BJ (cell line): ENCODE measurements around the gene UBL3. TPM values are rescaled to one million over a fixed set of nuclear protein-coding genes. Genes with fewer than 3 reads are reported as not detected.

Source experiments
- CTCF ChIA-PET: fragments of 350-600 bp; formaldehyde crosslinking; extraction: SDS; loops from one replicate; lab custom pipeline; 2021; ENCODE audit warnings: antibody characterized with exemption, inconsistent platforms; lab: Yijun Ruan, JAX
- POLR2A ChIA-PET: fragments of 300-600 bp; sonication (Branson Sonifier 250); formaldehyde crosslinking; extraction: SDS; loops from one replicate; lab custom pipeline; 2021; ENCODE audit warnings: antibody characterized with exemption; lab: Charles Lee
- DNase-seq: peaks from one replicate; pipeline ENCODE4 v3.0.0-alpha.2; 2011; ENCODE audit warnings: low read depth
- H3K27me3 ChIP-seq: 2 replicates; pipeline ENCODE4 v1.6.0; 2011; ENCODE audit warnings: low read length; ENCODE audit not compliant: control insufficient read depth, insufficient read depth
- H3K36me3 ChIP-seq: 2 replicates; pipeline ENCODE4 v1.5.1; 2011; ENCODE audit warnings: low read length; ENCODE audit not compliant: control insufficient read depth, insufficient read depth
- H3K4me3 ChIP-seq: 2 replicates; pipeline ENCODE4 v1.5.1; 2011; ENCODE audit warnings: low read depth, mild to moderate bottlenecking, control low read depth, low read length
- polyA plus RNA-seq: library from polyadenylated mRNA; depleted of rRNA; stranded (reverse); fragments of >200 nt; gene quantifications from 2 replicates; pipeline ENCODE4 v1.2.3, GENCODE V29; 2011
- TF ChIP-seq, protein P1 (sequence below): IDR thresholded peaks from 2 replicates; pipeline ENCODE4 v1.5.1; 2011; ENCODE audit warnings: low read depth, mild to moderate bottlenecking, control low read depth, inconsistent platforms, low read length, moderate library complexity; ENCODE audit not compliant: insufficient read depth

UBL3 gene
- polyA plus RNA-seq, 1 experiment, result 18.0 TPM

DNA sequence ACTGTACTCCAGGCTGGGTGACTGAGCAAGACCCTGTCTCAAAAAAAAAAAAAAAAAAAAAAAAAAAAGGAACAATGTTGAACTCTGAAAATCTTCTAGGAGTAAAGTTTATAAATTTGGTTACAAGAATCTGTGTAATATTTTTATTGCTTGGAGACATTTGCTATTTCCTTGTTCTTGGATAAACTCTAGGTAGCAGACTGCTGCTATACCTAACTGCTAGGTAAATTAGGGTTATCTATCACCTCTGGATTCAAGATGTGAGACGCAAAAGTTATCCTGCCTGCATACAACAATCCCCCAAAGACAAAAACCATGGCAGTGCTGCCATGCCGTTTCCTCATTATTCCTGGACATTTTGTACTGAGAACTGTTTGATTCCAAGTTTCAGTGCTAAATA is 33.7 kb downstream of the UBL3 start:
- H3K36me3 ChIP-seq, result no peaks in the 10 kb centered on the region
- ChIA-PET POLR2A (no interaction called here), CTCF (no interaction called here)
- DNase-seq, result no peak
- H3K4me3 ChIP-seq, result no peak overlapping the region
- TF ChIP-seq, protein P1, sequence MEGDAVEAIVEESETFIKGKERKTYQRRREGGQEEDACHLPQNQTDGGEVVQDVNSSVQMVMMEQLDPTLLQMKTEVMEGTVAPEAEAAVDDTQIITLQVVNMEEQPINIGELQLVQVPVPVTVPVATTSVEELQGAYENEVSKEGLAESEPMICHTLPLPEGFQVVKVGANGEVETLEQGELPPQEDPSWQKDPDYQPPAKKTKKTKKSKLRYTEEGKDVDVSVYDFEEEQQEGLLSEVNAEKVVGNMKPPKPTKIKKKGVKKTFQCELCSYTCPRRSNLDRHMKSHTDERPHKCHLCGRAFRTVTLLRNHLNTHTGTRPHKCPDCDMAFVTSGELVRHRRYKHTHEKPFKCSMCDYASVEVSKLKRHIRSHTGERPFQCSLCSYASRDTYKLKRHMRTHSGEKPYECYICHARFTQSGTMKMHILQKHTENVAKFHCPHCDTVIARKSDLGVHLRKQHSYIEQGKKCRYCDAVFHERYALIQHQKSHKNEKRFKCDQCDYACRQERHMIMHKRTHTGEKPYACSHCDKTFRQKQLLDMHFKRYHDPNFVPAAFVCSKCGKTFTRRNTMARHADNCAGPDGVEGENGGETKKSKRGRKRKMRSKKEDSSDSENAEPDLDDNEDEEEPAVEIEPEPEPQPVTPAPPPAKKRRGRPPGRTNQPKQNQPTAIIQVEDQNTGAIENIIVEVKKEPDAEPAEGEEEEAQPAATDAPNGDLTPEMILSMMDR, result no peak
- H3K27me3 ChIP-seq, result no peaks in the 10 kb centered on the region

DNA sequence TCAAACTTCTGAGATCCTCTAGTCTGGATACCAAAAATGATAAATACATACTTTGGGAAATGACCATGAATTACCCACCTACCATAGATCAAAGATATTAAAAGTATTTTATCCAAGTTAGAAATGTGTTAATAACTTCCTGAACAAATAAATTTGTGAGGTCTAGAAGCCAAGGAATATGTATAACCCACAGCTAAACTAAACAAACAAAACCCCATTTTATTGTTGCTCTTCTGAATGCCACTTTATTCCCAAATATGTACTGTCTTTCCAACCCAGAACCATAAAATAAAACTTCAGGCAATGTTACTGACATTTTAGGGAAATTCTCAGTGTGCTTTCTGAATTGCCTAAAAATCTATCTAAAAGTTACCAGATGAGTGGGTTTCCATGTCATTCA is 35.1 kb downstream of the UBL3 start:
- H3K4me3 ChIP-seq, result no peak overlapping the region
- POLR2A ChIA-PET, result no interaction called here
- TF ChIP-seq, protein P1, result no peak
- CTCF ChIA-PET, result interaction anchor here (1.0 to 1.2 kb wide), 2 partner anchors 11 to 300 kb away, joined by 3 read pairs; no protein-coding TSS in a partner anchor
- H3K27me3 ChIP-seq, result no peaks in the 10 kb centered on the region
- DNase-seq, result no peak
- no peaks in the 10 kb centered on the region for H3K36me3 ChIP-seq

DNA sequence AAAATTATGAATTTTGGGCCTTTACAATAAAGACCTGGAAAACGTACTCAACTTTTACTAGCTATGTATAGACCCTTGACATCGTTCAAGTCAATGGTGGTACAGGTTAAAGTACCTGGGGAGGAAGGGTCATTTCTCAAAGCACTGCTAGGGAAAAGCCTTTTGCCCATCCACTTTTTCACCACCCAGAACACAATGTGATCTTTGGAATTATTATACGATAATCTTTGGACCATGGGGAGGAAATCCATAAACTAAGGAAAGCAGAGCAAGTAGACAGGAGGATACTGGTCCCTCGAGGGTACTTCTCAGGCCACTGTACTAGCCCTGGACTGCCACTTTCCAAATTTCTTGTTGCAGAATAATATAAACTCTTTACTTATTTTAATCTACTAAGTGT is 39.5 kb downstream of the UBL3 start:
- H3K27me3 ChIP-seq, result no peaks in the 10 kb centered on the region
- no peak for DNase-seq
- H3K36me3 ChIP-seq, result no peaks in the 10 kb centered on the region
- no peak overlapping the region for H3K4me3 ChIP-seq
- ChIA-PET POLR2A (no interaction called here), CTCF (interaction anchor here (0.6 kb wide), 1 partner anchor 257 kb away, joined by 4 read pairs; no protein-coding TSS in a partner anchor)
- TF ChIP-seq, protein P1, result no peak

DNA sequence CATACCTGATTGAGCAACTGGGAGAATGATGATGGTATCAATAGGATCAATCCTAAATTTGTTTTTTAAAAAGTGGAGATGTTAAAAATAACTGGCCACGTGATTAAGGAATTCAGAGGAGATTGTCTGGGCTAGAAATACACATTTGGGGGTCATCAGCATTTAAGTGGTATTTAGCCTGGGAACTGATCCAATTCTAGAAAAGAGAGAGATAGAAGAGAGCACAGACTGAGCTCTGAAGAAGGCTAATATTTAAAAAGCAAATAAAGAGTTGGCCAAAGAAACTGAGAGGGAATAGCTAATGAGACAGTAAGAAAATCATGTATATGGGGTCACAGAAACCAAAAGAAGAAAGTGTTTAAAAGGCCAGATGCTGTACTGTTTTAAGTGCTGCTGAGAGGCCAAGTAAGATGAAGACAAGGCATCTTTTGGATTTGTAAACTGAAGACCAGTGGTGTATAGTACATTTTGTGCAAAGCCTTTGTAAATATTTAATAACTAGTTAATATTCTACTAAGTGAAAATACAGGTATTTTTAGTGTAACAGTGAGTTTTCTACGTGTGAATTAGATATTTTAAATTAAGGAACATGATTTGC is 40.2 kb downstream of the UBL3 start:
- H3K4me3 ChIP-seq, result no peak overlapping the region
- no peaks in the 10 kb centered on the region for H3K27me3 ChIP-seq
- TF ChIP-seq, protein P1, result no peak
- H3K36me3 ChIP-seq, result no peaks in the 10 kb centered on the region
- no peak for DNase-seq
- ChIA-PET CTCF (no interaction called here), POLR2A (no interaction called here)

DNA sequence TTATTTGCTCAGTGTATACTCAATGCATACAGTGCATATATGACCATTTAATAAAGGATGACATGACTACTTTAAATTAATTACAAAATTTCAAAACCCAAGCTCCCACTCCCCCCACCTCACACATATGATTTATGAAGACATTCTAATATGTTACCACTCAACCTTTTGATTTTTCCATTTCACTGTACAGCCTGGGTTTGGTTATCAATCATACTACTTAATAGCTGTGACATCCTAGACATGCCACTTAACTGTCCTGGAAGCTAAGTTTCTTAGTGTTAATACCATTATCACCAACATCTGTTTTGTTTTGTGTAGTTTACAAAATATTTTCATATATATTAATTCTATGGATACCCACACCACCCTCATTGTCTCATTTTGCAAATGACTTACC is 42.2 kb downstream of the UBL3 start:
- DNase-seq, result no peak
- TF ChIP-seq, protein P1, result no peak
- CTCF ChIA-PET, result interaction anchor here (1.0 to 1.4 kb wide), 2 partner anchors 11 to 307 kb away, joined by 3 read pairs; no protein-coding TSS in a partner anchor
- H3K36me3 ChIP-seq, result no peaks in the 10 kb centered on the region
- POLR2A ChIA-PET, result no interaction called here
- no peak overlapping the region for H3K4me3 ChIP-seq
- H3K27me3 ChIP-seq, result no peaks in the 10 kb centered on the region
